ENCODE results near the gene PGM3.
A peak's percentile ranks its signal among the peaks of the same experiment; 100 is the strongest.

PGM3 gene

GRCh38 chr6:83192871-83193746, at the start of gene PGM3, which contains the start of gene RWDD2A (continued):
- TF ChIP-seq ZNF704 (tag by site-specific recombination; IDR thresholded peaks at IDR 0.05), result no peak
- TF ChIP-seq SP7 (tag by site-specific recombination; IDR thresholded peaks at IDR 0.05), result peak; percentile 79
- TF ChIP-seq ZNF670 (tag by site-specific recombination; IDR thresholded peaks at IDR 0.05; ENCODE audit: low read depth), result no peak
- no peak for TF ChIP-seq ZNF211 (tag by site-specific recombination; IDR thresholded peaks at IDR 0.05; ENCODE audit: low read depth)
- no peak for TF ChIP-seq ZNF555 (tag by site-specific recombination; conservative IDR thresholded peaks at IDR 0.05)
- 0 out of 2 replicates have a peak, but pooled peaks have one; percentile 34 for TF ChIP-seq ZNF792 (tag by site-specific recombination; IDR thresholded peaks at IDR 0.05)
- no peak for TF ChIP-seq ZNF514 (tag by site-specific recombination; IDR thresholded peaks at IDR 0.05)
- TF ChIP-seq ZNF658 (tag by site-specific recombination; IDR thresholded peaks at IDR 0.05), result no peak
- TF ChIP-seq SALL2 (tag by site-specific recombination; IDR thresholded peaks at IDR 0.05; ENCODE audit: borderline replicate concordance), result no peak
- TF ChIP-seq ZBTB49 (tag by site-specific recombination; IDR thresholded peaks at IDR 0.05; ENCODE audit: low read depth), result no peak
- peak; percentile 95 for TF ChIP-seq ZBTB20 (tag by site-specific recombination; IDR thresholded peaks at IDR 0.05)
- TF ChIP-seq ZNF423 (tag by site-specific recombination; IDR thresholded peaks at IDR 0.05), result peak; percentile 92
- TF ChIP-seq ZNF548 (tag by site-specific recombination; IDR thresholded peaks at IDR 0.05), result no peak
- TF ChIP-seq PRDM1 (tag by site-specific recombination; IDR thresholded peaks at IDR 0.05), result no peak
- TF ChIP-seq ZNF510 (tag by site-specific recombination; IDR thresholded peaks at IDR 0.05; ENCODE audit: insufficient replicate concordance), result no peak
- TF ChIP-seq ZNF600 (tag by site-specific recombination; IDR thresholded peaks at IDR 0.05), result peak; percentile 98
- TF ChIP-seq OVOL3 (tag by site-specific recombination; IDR thresholded peaks at IDR 0.05), result no peak
- no peak for TF ChIP-seq ZNF518A (tag by site-specific recombination; conservative IDR thresholded peaks at IDR 0.05; ENCODE audit: low read depth)
- TF ChIP-seq ZBTB21 (tag by site-specific recombination; IDR thresholded peaks at IDR 0.05), result no peak
- TF ChIP-seq ZNF24 (tag by site-specific recombination; IDR thresholded peaks at IDR 0.05), result 0 out of 2 replicates have a peak, but pooled peaks have one; percentile 43
- TF ChIP-seq ZFP69B (tag by site-specific recombination; IDR thresholded peaks at IDR 0.05), result peak; percentile 40; the same call in 1 of the 2 replicates
- no peak for TF ChIP-seq ZNF292 (tag by site-specific recombination; IDR thresholded peaks at IDR 0.05; ENCODE audit: borderline replicate concordance, low read depth)
- TF ChIP-seq ZNF830 (tag by site-specific recombination; IDR thresholded peaks at IDR 0.05; ENCODE audit: low read depth), result no peak
- TF ChIP-seq GLIS1 (tag by site-specific recombination; IDR thresholded peaks at IDR 0.05), result peak; percentile 5; the same call in 1 of the 2 replicates
- no peak for TF ChIP-seq ZNF747 (tag by site-specific recombination; IDR thresholded peaks at IDR 0.05)
- TF ChIP-seq ZNF214 (tag by site-specific recombination; IDR thresholded peaks at IDR 0.05; ENCODE audit: borderline replicate concordance), result no peak
- peak; percentile 92 for TF ChIP-seq KLF9 (tag by site-specific recombination; IDR thresholded peaks at IDR 0.05; ENCODE audit: low read depth)
- no peak for TF ChIP-seq ZNF324 (tag by site-specific recombination; IDR thresholded peaks at IDR 0.05)
- TF ChIP-seq SP2 (tag by site-specific recombination; IDR thresholded peaks at IDR 0.05), result peak; percentile 84
- TF ChIP-seq ZNF404 (tag by site-specific recombination; IDR thresholded peaks at IDR 0.05), result no peak
- no peak for TF ChIP-seq ZNF138 (tag by site-specific recombination; IDR thresholded peaks at IDR 0.05; ENCODE audit: borderline replicate concordance)
- no peak for TF ChIP-seq ZNF354C (tag by site-specific recombination; IDR thresholded peaks at IDR 0.05; ENCODE audit: borderline replicate concordance, low read depth)
- TF ChIP-seq HOXC10 (CRISPR knock-in tag; IDR thresholded peaks at IDR 0.05), result no peak; the same call in 1 of the 2 replicates

Measured in HEK293 (cell line).